HG03558 (cell line): ENCODE results near the gene ABHD2.

Source experiments
- ATAC-seq: cut with Tn5 transposase; IDR thresholded peaks from one replicate; pipeline ENCODE4 v1.9.1; 2021; ENCODE audit warnings: moderate number of reproducible peaks; ENCODE audit not compliant: unreplicated experiment; ENCODE audit errors: extremely low read depth

Gene ABHD2

GRCh38 chr15:89157061-89157460 lies 68.8 kb downstream of the ABHD2 start:
- no peak for ATAC-seq

GRCh38 chr15:89157918-89158564 lies 69.8 kb downstream of the ABHD2 start:
- ATAC-seq = no peak

- no peak for ATAC-seq
These were observed 73.4 kb downstream of the ABHD2 start for GRCh38 chr15:89161666-89162065.

- ATAC-seq = no peak
These were observed 75.2 kb downstream of the ABHD2 start for GRCh38 chr15:89163271-89164055.

GRCh38 chr15:89164712-89165211 lies 76.5 kb downstream of the ABHD2 start:
- no peak for ATAC-seq

GRCh38 chr15:89165677-89166076 lies 77.4 kb downstream of the ABHD2 start:
- ATAC-seq = no peak

GRCh38 chr15:89167267-89168176 lies 79.3 kb downstream of the ABHD2 start:
- ATAC-seq = peak; percentile 62

- ATAC-seq = no peak
These were observed 80.1 kb downstream of the ABHD2 start for GRCh38 chr15:89168316-89168833.

- ATAC-seq = no peak
These were observed 82.1 kb downstream of the ABHD2 start for GRCh38 chr15:89170364-89170763.

GRCh38 chr15:89171136-89172072 lies 83.1 kb downstream of the ABHD2 start:
- ATAC-seq = no peak

GRCh38 chr15:89172921-89173320 lies 84.7 kb downstream of the ABHD2 start:
- ATAC-seq = no peak

GRCh38 chr15:89174476-89174875 lies 86.2 kb downstream of the ABHD2 start:
- ATAC-seq = no peak

GRCh38 chr15:89175617-89176191 lies 87.4 kb downstream of the ABHD2 start:
- ATAC-seq = no peak

GRCh38 chr15:89177116-89177515 lies 88.9 kb downstream of the ABHD2 start:
- ATAC-seq = no peak

GRCh38 chr15:89177633-89178306 lies 89.5 kb downstream of the ABHD2 start:
- ATAC-seq = no peak

- ATAC-seq = no peak
These were observed 90.2 kb downstream of the ABHD2 start for GRCh38 chr15:89178307-89178977.

- no peak for ATAC-seq
These were observed 92.0 kb downstream of the ABHD2 start for GRCh38 chr15:89179966-89180875.
